ENCODE data around the gene LPGAT1. TPM values are rescaled to one million over a fixed set of nuclear protein-coding genes. Genes with fewer than 3 reads are reported as not detected.

Gene LPGAT1
- total RNA-seq, 1 experiment from 2014 or later: 37.5 TPM

GRCh38 chr1:211761400-211761799 lies 69.2 kb downstream of the LPGAT1 start:
- H3K36me3 ChIP-seq (ENCODE audit: insufficient read depth, low read length, poor library complexity, severe bottlenecking): no peaks in the 10 kb centered on the region
- no peak overlapping the region for H3K27ac ChIP-seq (ENCODE audit: low read depth, low read length, poor library complexity, severe bottlenecking)
- intact Hi-C loops (cut with micrococcal nuclease; ENCODE audit: unreplicated experiment): no loop called here
- POLR2A ChIA-PET (ENCODE audit: low non-redundant PET): no interaction called here
- peaks cover 5% of the 10 kb centered on the region for H3K9me3 ChIP-seq (ENCODE audit: low read depth, low read length, poor library complexity, severe bottlenecking)
- TF ChIP-seq, protein P1, sequence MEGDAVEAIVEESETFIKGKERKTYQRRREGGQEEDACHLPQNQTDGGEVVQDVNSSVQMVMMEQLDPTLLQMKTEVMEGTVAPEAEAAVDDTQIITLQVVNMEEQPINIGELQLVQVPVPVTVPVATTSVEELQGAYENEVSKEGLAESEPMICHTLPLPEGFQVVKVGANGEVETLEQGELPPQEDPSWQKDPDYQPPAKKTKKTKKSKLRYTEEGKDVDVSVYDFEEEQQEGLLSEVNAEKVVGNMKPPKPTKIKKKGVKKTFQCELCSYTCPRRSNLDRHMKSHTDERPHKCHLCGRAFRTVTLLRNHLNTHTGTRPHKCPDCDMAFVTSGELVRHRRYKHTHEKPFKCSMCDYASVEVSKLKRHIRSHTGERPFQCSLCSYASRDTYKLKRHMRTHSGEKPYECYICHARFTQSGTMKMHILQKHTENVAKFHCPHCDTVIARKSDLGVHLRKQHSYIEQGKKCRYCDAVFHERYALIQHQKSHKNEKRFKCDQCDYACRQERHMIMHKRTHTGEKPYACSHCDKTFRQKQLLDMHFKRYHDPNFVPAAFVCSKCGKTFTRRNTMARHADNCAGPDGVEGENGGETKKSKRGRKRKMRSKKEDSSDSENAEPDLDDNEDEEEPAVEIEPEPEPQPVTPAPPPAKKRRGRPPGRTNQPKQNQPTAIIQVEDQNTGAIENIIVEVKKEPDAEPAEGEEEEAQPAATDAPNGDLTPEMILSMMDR (conservative IDR thresholded peaks at IDR 0.05; ENCODE audit: low read depth, low read length): no peak
- no peak for TF ChIP-seq EZH2 (IDR thresholded peaks at IDR 0.05; ENCODE audit: borderline replicate concordance, low read depth, low read length, poor library complexity, severe bottlenecking)
- H3K4me3 ChIP-seq (ENCODE audit: low read depth, low read length, poor library complexity, severe bottlenecking): no peak overlapping the region
- H3K4me1 ChIP-seq (ENCODE audit: insufficient read depth, low read length, poor library complexity, severe bottlenecking): peaks cover 21% of the 10 kb centered on the region
- BruUV-seq (replicated peaks): no TSS peak
- no peak for DNase-seq (ENCODE audit: low spot score)
- CTCF ChIA-PET: interaction anchor here (0.7 kb wide), 1 partner anchor 69 kb away, joined by 3 read pairs; no protein-coding TSS in a partner anchor
- H3K27me3 ChIP-seq (replicated peaks; ENCODE audit: insufficient read depth, low read depth, low read length, poor library complexity): no peaks in the 10 kb centered on the region

DNA sequence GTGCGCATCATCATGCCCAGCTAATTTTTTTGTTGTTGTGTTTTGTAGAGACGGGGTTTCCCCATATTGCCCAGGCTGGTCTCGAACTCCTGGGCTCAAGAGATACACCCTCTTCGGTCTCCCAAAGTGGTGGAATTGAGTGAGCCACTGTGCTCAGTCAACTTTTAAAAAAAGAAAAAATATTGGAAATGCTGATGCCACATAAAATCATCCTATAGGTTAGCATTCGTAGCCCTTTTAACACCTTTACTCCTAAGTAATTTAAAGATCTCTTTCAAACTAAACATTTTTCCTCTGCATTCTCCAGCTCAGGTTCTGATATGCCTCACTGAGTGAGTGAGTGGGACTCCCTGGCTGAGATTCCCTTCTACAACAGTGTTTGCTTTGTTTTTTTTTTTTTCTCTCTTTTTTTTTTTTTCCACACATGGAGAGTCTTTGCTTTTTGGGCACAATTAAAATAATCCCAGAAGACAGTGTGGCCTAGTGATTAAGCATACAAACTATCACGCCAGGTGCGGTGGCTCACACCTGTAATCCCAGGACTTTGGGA lies 74.0 kb downstream of the LPGAT1 start:
- no peak for DNase-seq (ENCODE audit: low spot score)
- TF ChIP-seq, protein P1 (conservative IDR thresholded peaks at IDR 0.05; ENCODE audit: low read depth, low read length): no peak
- TF ChIP-seq EZH2 (IDR thresholded peaks at IDR 0.05; ENCODE audit: borderline replicate concordance, low read depth, low read length, poor library complexity, severe bottlenecking): no peak
- BruUV-seq (replicated peaks): no TSS peak

GRCh38 chr1:211753649-211754251 lies 76.8 kb downstream of the LPGAT1 start:
- Histone ChIP-seq H3K36me3 (ENCODE audit: insufficient read depth, low read length, poor library complexity, severe bottlenecking) (peaks cover 6% of the 10 kb centered on the region), H3K4me3 (ENCODE audit: low read depth, low read length, poor library complexity, severe bottlenecking) (no peak overlapping the region), H3K27me3 (replicated peaks; ENCODE audit: insufficient read depth, low read depth, low read length, poor library complexity) (no peaks in the 10 kb centered on the region), H3K9me3 (ENCODE audit: low read depth, low read length, poor library complexity, severe bottlenecking) (peaks cover 5% of the 10 kb centered on the region), H3K4me1 (ENCODE audit: insufficient read depth, low read length, poor library complexity, severe bottlenecking) (no peaks in the 10 kb centered on the region), H3K27ac (ENCODE audit: low read depth, low read length, poor library complexity, severe bottlenecking) (no peak overlapping the region)
- TF ChIP-seq EZH2 (IDR thresholded peaks at IDR 0.05; ENCODE audit: borderline replicate concordance, low read depth, low read length, poor library complexity, severe bottlenecking): no peak
- TF ChIP-seq, protein P1 (conservative IDR thresholded peaks at IDR 0.05; ENCODE audit: low read depth, low read length): no peak
- CTCF ChIA-PET: no interaction called here
- no peak for DNase-seq (ENCODE audit: low spot score)
- intact Hi-C loops (cut with micrococcal nuclease; ENCODE audit: unreplicated experiment): no loop called here
- POLR2A ChIA-PET (ENCODE audit: low non-redundant PET): no interaction called here
- BruUV-seq (replicated peaks): no TSS peak

More for the DNA sequence above, 74.0 kb downstream of the LPGAT1 start:
- Histone ChIP-seq H3K36me3 (ENCODE audit: insufficient read depth, low read length, poor library complexity, severe bottlenecking) (no peaks in the 10 kb centered on the region), H3K4me3 (ENCODE audit: low read depth, low read length, poor library complexity, severe bottlenecking) (no peak overlapping the region), H3K9me3 (ENCODE audit: low read depth, low read length, poor library complexity, severe bottlenecking) (peaks cover 5% of the 10 kb centered on the region), H3K27ac (ENCODE audit: low read depth, low read length, poor library complexity, severe bottlenecking) (no peak overlapping the region), H3K4me1 (ENCODE audit: insufficient read depth, low read length, poor library complexity, severe bottlenecking) (peaks cover 9% of the 10 kb centered on the region), H3K27me3 (replicated peaks; ENCODE audit: insufficient read depth, low read depth, low read length, poor library complexity) (no peaks in the 10 kb centered on the region)
- POLR2A ChIA-PET (ENCODE audit: low non-redundant PET): interaction anchor here (0.6 kb wide), 1 partner anchor 1611 kb away, joined by 8 read pairs; no protein-coding TSS in a partner anchor
- CTCF ChIA-PET: no interaction called here
- intact Hi-C loops (cut with micrococcal nuclease; ENCODE audit: unreplicated experiment): no loop called here

Data from A673 (cell line).